HG02981 (cell line): ENCODE results near the gene KHDRBS1.
"Not testable (repeated sequence)": the region's sequence is repeated elsewhere in the genome, so short reads cannot be mapped to it uniquely, and the experiment has no call there.

Experiments used
- ATAC-seq: cut with Tn5 transposase; IDR thresholded peaks from one replicate; pipeline ENCODE4 v1.9.1; 2021; ENCODE audit warnings: mild to moderate bottlenecking, moderate library complexity; ENCODE audit not compliant: unreplicated experiment

Gene KHDRBS1

GRCh38 chr1:32010246-32010645, 3.4 kb upstream of the KHDRBS1 start:
- ATAC-seq, result no peak

GRCh38 chr1:32012709-32013385, 821 bp upstream of the KHDRBS1 start:
- ATAC-seq, result no peak

GRCh38 chr1:32014199-32014947, 705 bp downstream of the KHDRBS1 start:
- peak; percentile 24 for ATAC-seq

GRCh38 chr1:32014948-32015273, 1.2 kb downstream of the KHDRBS1 start:
- ATAC-seq, result no peak

- no peak for ATAC-seq
Observed at GRCh38 chr1:32020339-32020738, 6.7 kb downstream of the KHDRBS1 start.

- not testable (repeated sequence) for ATAC-seq
Observed at GRCh38 chr1:32021574-32022018, 7.9 kb downstream of the KHDRBS1 start.

- ATAC-seq, result no peak
Observed at GRCh38 chr1:32023351-32023750, 9.7 kb downstream of the KHDRBS1 start.

GRCh38 chr1:32025515-32025914, 11.8 kb downstream of the KHDRBS1 start:
- no peak for ATAC-seq

GRCh38 chr1:32028746-32029145, 15.1 kb downstream of the KHDRBS1 start:
- no peak for ATAC-seq

GRCh38 chr1:32031578-32032274, 18.1 kb downstream of the KHDRBS1 start:
- ATAC-seq, result no peak

GRCh38 chr1:32032275-32032615, 18.6 kb downstream of the KHDRBS1 start:
- ATAC-seq, result no peak

GRCh38 chr1:32035119-32035518, 21.5 kb downstream of the KHDRBS1 start:
- no peak for ATAC-seq

- ATAC-seq, result no peak
Observed at GRCh38 chr1:32040711-32041110, 27.0 kb downstream of the KHDRBS1 start.

GRCh38 chr1:32042330-32042729, 28.7 kb downstream of the KHDRBS1 start:
- ATAC-seq, result no peak

- no peak for ATAC-seq
Observed at GRCh38 chr1:32044234-32044633, 30.6 kb downstream of the KHDRBS1 start.

GRCh38 chr1:32045772-32046171, 32.1 kb downstream of the KHDRBS1 start:
- ATAC-seq, result no peak

- ATAC-seq, result no peak
Observed at GRCh38 chr1:32047701-32048100, 34.0 kb downstream of the KHDRBS1 start.

GRCh38 chr1:32048440-32048839, 34.8 kb downstream of the KHDRBS1 start:
- no peak for ATAC-seq

GRCh38 chr1:32051706-32052105, 38.0 kb downstream of the KHDRBS1 start:
- ATAC-seq, result no peak

GRCh38 chr1:32052887-32053286, 39.2 kb downstream of the KHDRBS1 start:
- no peak for ATAC-seq

- ATAC-seq, result no peak
Observed at GRCh38 chr1:32055416-32055815, 41.7 kb downstream of the KHDRBS1 start.

- ATAC-seq, result no peak
Observed at GRCh38 chr1:32056598-32056997, 42.9 kb downstream of the KHDRBS1 start.
